GM12878 (cell line): ENCODE results near the gene BCAS3. TPM values are rescaled to one million over a fixed set of nuclear protein-coding genes. Genes with fewer than 3 reads are reported as not detected.

Experiments used
- ATAC-seq: fragments of 200-7000 bp; cut with Tn5 transposase; 3 replicates; pipeline ENCODE4 v1.9.1; 2020; ENCODE audit warnings: mild to moderate bottlenecking, moderate library complexity
- BruUV-seq: library from RNA; stranded (reverse); fragments of 400-500 nt; replicated peaks from 2 replicates; lab custom pipeline; 2021; lab: Mats Ljungman, UMichigan
- CTCF ChIA-PET: fragments of 300-600 bp; sonication (Branson Sonifier 250); formaldehyde crosslinking; extraction: SDS; loops from one replicate; lab custom pipeline; 2021; ENCODE audit warnings: inconsistent platforms; lab: Yijun Ruan, JAX
- POLR2A ChIA-PET: fragments of 350-600 bp; formaldehyde crosslinking; extraction: SDS; loops from one replicate; lab custom pipeline; 2021; ENCODE audit warnings: inconsistent platforms; lab: Charles Lee
- RAD21 ChIA-PET: fragments of 300-600 bp; sonication (Branson Sonifier 250); formaldehyde crosslinking; loops from one replicate; lab custom pipeline; 2023; ENCODE audit warnings: antibody characterized with exemption; ENCODE audit not compliant: unreplicated experiment; lab: Charles Lee
- SMC1A ChIA-PET: fragments of 300-600 bp; sonication (Branson Sonifier 250); formaldehyde crosslinking; loops from one replicate; lab custom pipeline; 2023; ENCODE audit not compliant: unreplicated experiment, uncharacterized antibody; lab: Charles Lee
- DNase-seq: peaks from one replicate; pipeline ENCODE4 v3.0.0-alpha.2; 2011; ENCODE audit warnings: low read depth, low spot score
- FAIRE-seq: peaks from 3 replicates; lab custom pipeline; 2011; peaks lifted over from hg19 to GRCh38; lab: Jason Lieb, UNC
- H2AFZ ChIP-seq: 2 replicates; pipeline ENCODE4 v1.6.0; 2011; ENCODE audit warnings: low read depth, low read length, control low read depth; ENCODE audit not compliant: control insufficient read depth
- H3K27ac ChIP-seq: 2 replicates; pipeline ENCODE4 v1.5.1; 2011; ENCODE audit warnings: control low read depth; ENCODE audit not compliant: control insufficient read depth, insufficient read depth
- H3K27me3 ChIP-seq, 2 experiments: replicated peaks in 1 of 2; 2 replicates each; pipeline versions ENCODE4 v1.6.0 to v1.6.1; 2011; ENCODE audit warnings: low read length in 1 of 2; ENCODE audit not compliant: control insufficient read depth in 2 of 2, insufficient read depth in 2 of 2
- H3K36me3 ChIP-seq, 2 experiments: 2 replicates each; pipeline ENCODE4 v1.5.1; 2011; ENCODE audit warnings: low read length in 1 of 2; ENCODE audit not compliant: control insufficient read depth in 2 of 2, insufficient read depth in 2 of 2
- H3K4me1 ChIP-seq: 2 replicates; pipeline ENCODE4 v1.6.1; 2011; ENCODE audit warnings: mild to moderate bottlenecking, low read length, moderate library complexity, mixed read lengths; ENCODE audit not compliant: control insufficient read depth, insufficient read depth
- H3K4me2 ChIP-seq: 2 replicates; pipeline ENCODE4 v1.6.0; 2011; ENCODE audit warnings: control low read depth; ENCODE audit not compliant: control insufficient read depth, insufficient read depth
- H3K4me3 ChIP-seq: fragments of 200-600 bp; sonication (generic); 2 replicates; pipeline ENCODE4 v1.5.1; 2016
- H3K79me2 ChIP-seq: 2 replicates; pipeline ENCODE4 v1.6.0; 2011; ENCODE audit warnings: low read length; ENCODE audit not compliant: control insufficient read depth, insufficient read depth
- H3K9ac ChIP-seq: 2 replicates; pipeline ENCODE4 v1.8.0; 2011; ENCODE audit warnings: low read length, control low read depth, mixed read lengths; ENCODE audit not compliant: control insufficient read depth, insufficient read depth
- H3K9me3 ChIP-seq: replicated peaks from 3 replicates; pipeline ENCODE4 v1.5.1; 2011; ENCODE audit warnings: mild to moderate bottlenecking, low read length; ENCODE audit not compliant: control insufficient read depth, insufficient read depth
- H4K20me1 ChIP-seq: 2 replicates; pipeline ENCODE4 v1.6.0; 2011; ENCODE audit not compliant: control insufficient read depth, insufficient read depth
- ATF7 ChIP-seq: fragments of 450-650 bp; IDR thresholded peaks from 2 replicates; pipeline ENCODE4 v1.6.1; 2016; ENCODE audit warnings: low read depth, mild to moderate bottlenecking
- E2F4 ChIP-seq: IDR thresholded peaks from 2 replicates; pipeline ENCODE4 v1.6.1; 2012; ENCODE audit warnings: low read depth, low read length, improper control_type of control experiment
- ETV6 ChIP-seq, 2 experiments: fragments of 450-650 bp in 1 of 2; IDR thresholded peaks in 1 of 2; conservative IDR thresholded peaks in 1 of 2; 2 replicates each; pipeline ENCODE4 v1.6.1; 2014; ENCODE audit warnings: antibody characterized with exemption in 1 of 2, borderline replicate concordance in 1 of 2, low read depth in 1 of 2, mild to moderate bottlenecking in 1 of 2, moderate library complexity in 1 of 2
- MYB ChIP-seq: fragments of 150-350 bp; IDR thresholded peaks from 2 replicates; pipeline ENCODE4 v1.6.1; 2014; ENCODE audit warnings: mild to moderate bottlenecking, low read depth, low read length, borderline replicate concordance
- SREBF1 ChIP-seq: IDR thresholded peaks from 2 replicates; pipeline ENCODE4 v1.6.1; 2012; ENCODE audit warnings: mild to moderate bottlenecking, low read length
- ZNF592 ChIP-seq: fragments of 450-650 bp; IDR thresholded peaks from 2 replicates; pipeline ENCODE4 v1.6.1; 2017; ENCODE audit warnings: mild to moderate bottlenecking, moderate library complexity
- WGBS: methylation state at CpG from one replicate; pipeline ENCODE4 v1.1.6; 2016; ENCODE audit warnings: low lambda C conversion rate; ENCODE audit not compliant: insufficient replicate concordance, insufficient coverage; ENCODE audit errors: missing lambda C conversion rate; 5-methylcytosine and 5-hydroxymethylcytosine counted together
- in situ Hi-C: fragments of 300-500 bp; cut with MboI; formaldehyde crosslinking; loops from 9 replicates; pipeline ENCODE4 v1.14.3; 2018; ENCODE audit warnings: mixed read lengths
- intact Hi-C: fragments of 100-400 bp; cut with micrococcal nuclease; formaldehyde crosslinking; loops from one replicate; pipeline ENCODE4 v1.14.2; 2022; ENCODE audit not compliant: unreplicated experiment
- polyA plus RNA-seq, 11 experiments: library from polyadenylated mRNA; depleted of rRNA in 4 of 11; unstranded in 6 of 11; stranded (reverse) in 5 of 11; fragments of >200 nt; fragmentation: Nextera tagmentation in 4 of 11; fragmentation: Illumina TruSeq in 1 of 11; extraction: Ambion mirVana in 4 of 11; extraction: Trizol in 1 of 11; gene quantifications; 1 replicate in 1 of 11; 2 replicates in 10 of 11; pipeline versions ENCODE4 v1.2.1 to v1.2.3, GENCODE V29; 2011 to 2016; ENCODE audit warnings: inconsistent platforms in 2 of 11, missing spikeins in 2 of 11, low read depth in 1 of 11
- total RNA-seq, 4 experiments: library from RNA; depleted of rRNA in 3 of 4; stranded (reverse); fragments of >200 nt in 3 of 4; fragmentation: Illumina TruSeq in 1 of 4; extraction: Trizol in 1 of 4; gene quantifications; 2 replicates each; pipeline versions ENCODE4 v1.2.1 to v1.2.3, GENCODE V29; 2013 to 2021

The BCAS3 gene
- total and polyA plus RNA-seq, 10 of the 15 experiments (the other 5 are each of a cell fraction or from before 2014, with no cell fraction given) = 2.1 to 11.0 (median 6.6) TPM

- Histone ChIP-seq H3K4me3 (no peak overlapping the region), H3K9ac (no peak overlapping the region), H3K27me3 (no peaks in the 10 kb centered on the region), H3K4me2 (no peak overlapping the region), H3K36me3 (peaks cover 4 to 12% of the 10 kb centered on the region in 2 experiments), H3K4me1 (no peaks in the 10 kb centered on the region), H3K9me3 (no peaks in the 10 kb centered on the region), H2AFZ (no peak overlapping the region), H3K79me2 (peaks cover 2% of the 10 kb centered on the region; the same call in 1 of the 2 replicates)
- in situ Hi-C loops (loop anchor here (25.0 kb wide), 1 partner anchor 494 kb away; the partner anchor contains the start of gene CA4), intact Hi-C loops (loop anchor here (10.0 kb wide), 1 partner anchor 486 kb away; the partner anchor contains the start of gene CA4)
- DNase-seq = no peak
- FAIRE-seq = no peak
- RAD21 ChIA-PET = no interaction called here
- ATAC-seq = no peak
- BruUV-seq = no TSS peak
- POLR2A ChIA-PET = no interaction called here
- CTCF ChIA-PET = interaction anchor here (1.2 to 1.4 kb wide), 4 partner anchors 8 to 30 kb away, joined by 3 to 9 read pairs (median 3); no protein-coding TSS in a partner anchor
- TF ChIP-seq SREBF1 (no peak), E2F4 (no peak)
- TF ChIP-seq, all 136 proteins: peak for 0
- SMC1A ChIA-PET = interaction anchor here (1.5 kb wide), 1 partner anchor 19 kb away, joined by 3 read pairs; no protein-coding TSS in a partner anchor
- Histone ChIP-seq H4K20me1 (no peaks in the 10 kb centered on the region), H3K27ac (no peak overlapping the region)
- 80% methylated on average over 6 of the region's 6 CpGs for WGBS
Measured at GRCh38 chr17:60631119-60631518, 46.5 kb upstream of the BCAS3 start.

- ChIA-PET RAD21 (interaction anchor here (0.8 to 2.7 kb wide), 7 partner anchors 10 to 217 kb away, joined by 3 to 11 read pairs (median 3); no protein-coding TSS in a partner anchor), POLR2A (interaction anchor here (0.5 to 1.4 kb wide), 2 partner anchors 40 to 1360 kb away, joined by 3 read pairs; partner anchors contain the start of gene BCAS3), CTCF (interaction anchor here (0.6 to 6.6 kb wide), 45 partner anchors 9 to 496 kb away, joined by 3 to 89 read pairs (median 4); partner anchors contain the start of genes APPBP2 and PPM1D), SMC1A (interaction anchor here (0.6 to 2.0 kb wide), 16 partner anchors 9 to 691 kb away, joined by 3 to 18 read pairs (median 4); no protein-coding TSS in a partner anchor)
- Histone ChIP-seq H3K27me3 (no peaks in the 10 kb centered on the region), H3K9me3 (no peaks in the 10 kb centered on the region), H3K27ac (no peak overlapping the region), H4K20me1 (no peaks in the 10 kb centered on the region), H3K4me1 (no peaks in the 10 kb centered on the region), H2AFZ (no peak overlapping the region), H3K9ac (no peak overlapping the region), H3K79me2 (peaks cover 6% of the 10 kb centered on the region), H3K36me3 (peaks cover 2 to 20% of the 10 kb centered on the region in 2 experiments), H3K4me2 (no peak overlapping the region), H3K4me3 (no peak overlapping the region)
- in situ Hi-C loops (loop anchor here (5.0 to 25.0 kb wide), 2 partner anchors 215 to 500 kb away; partner anchors contain the start of genes CA4 and CHCT1), intact Hi-C loops (loop anchor here (1.0 to 10.0 kb wide), 4 partner anchors 37 to 493 kb away; partner anchors contain the start of genes CA4 and PPM1D)
- WGBS = 96% methylated on average over 2 of the region's 2 CpGs
- DNase-seq (no peak), ATAC-seq (no peak), FAIRE-seq (no peak)
- no TSS peak for BruUV-seq
- TF ChIP-seq MYB (no peak), ATF7 (no peak), ETV6 (conservative IDR thresholded peaks at IDR 0.05 in 1 of 2, IDR thresholded peaks at IDR 0.05 in 1 of 2; ENCODE audit: borderline replicate concordance in 1 of 2, low read depth in 1 of 2) (peak in 1 of 2 experiments; percentile 42; a peak in 1 of 4 replicates), ZNF592 (no peak)
Measured at GRCh38 chr17:60637683-60638082, 40.0 kb upstream of the BCAS3 start.
